GM19397 (cell line): ENCODE measurements around the gene KRCC1.
"Not testable (repeated sequence)": the region's sequence is repeated elsewhere in the genome, so short reads cannot be mapped to it uniquely, and the experiment has no call there.

Experiments
- ATAC-seq: cut with Tn5 transposase; IDR thresholded peaks from one replicate; pipeline ENCODE4 v1.9.1; 2021; ENCODE audit warnings: mild to moderate bottlenecking, moderate library complexity; ENCODE audit not compliant: unreplicated experiment

KRCC1 gene

DNA sequence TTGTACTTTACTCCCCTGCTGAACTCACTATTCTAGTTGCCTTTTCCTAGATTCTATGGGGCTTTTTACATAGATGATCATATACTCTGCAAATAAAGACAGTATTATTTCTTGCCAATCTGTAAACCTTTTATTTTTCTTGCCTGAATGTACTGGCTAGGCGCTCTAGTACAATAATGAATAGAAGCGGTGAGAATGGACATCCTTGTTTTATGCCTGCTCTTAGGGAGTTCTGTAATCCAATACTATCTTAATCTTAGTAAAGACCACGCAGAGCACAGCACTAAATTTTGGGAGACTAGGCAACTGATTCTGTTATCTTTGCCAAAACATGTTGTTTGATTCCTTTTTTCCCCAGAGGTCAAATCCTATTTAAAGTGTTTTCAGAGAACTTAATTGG, 7.0 kb downstream of the KRCC1 start:
- no peak for ATAC-seq

- not testable (repeated sequence) for ATAC-seq
Measured at GRCh38 chr2:88045561-88045960, 10.0 kb downstream of the KRCC1 start.

- ATAC-seq = no peak
Measured at GRCh38 chr2:88042476-88042875, 13.1 kb downstream of the KRCC1 start.

DNA sequence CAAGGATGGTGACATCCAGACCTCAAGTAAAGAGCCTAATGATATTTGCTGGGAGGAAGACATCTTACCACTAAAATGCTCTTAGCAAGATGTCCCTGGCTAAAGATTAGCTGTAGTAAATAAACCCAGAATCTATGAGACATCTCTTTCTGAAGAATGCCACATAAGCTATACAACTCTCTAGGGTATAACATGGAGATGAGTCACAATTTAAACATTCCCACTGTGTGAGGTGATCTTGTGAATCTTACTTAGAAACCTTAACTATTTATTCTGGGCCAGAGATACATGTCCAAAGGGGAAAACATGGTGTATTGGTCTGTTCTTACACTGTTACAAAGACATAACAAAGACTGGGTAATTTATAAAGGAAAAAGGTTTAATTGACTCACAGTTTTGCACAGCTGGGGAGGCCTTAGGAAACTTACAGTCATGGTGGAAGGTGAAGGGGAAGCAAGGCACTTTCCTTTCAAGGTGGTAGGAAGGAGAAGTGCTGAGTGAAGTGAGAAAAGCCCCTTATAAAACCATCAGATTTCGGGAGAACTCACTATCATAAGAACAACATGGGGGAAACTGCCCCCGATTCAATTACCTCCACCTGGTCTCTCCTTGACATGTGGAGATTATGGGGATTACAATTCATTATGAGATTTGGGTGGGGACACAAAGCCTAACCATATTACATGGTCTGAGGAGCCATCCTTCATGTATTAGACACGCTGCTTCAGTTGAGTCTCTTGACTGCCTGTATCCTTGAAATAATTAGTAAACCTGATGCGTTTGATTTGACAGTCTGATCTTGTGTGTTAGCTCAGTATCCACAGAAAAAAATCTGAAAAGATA, 17.1 kb downstream of the KRCC1 start:
- no peak for ATAC-seq

DNA sequence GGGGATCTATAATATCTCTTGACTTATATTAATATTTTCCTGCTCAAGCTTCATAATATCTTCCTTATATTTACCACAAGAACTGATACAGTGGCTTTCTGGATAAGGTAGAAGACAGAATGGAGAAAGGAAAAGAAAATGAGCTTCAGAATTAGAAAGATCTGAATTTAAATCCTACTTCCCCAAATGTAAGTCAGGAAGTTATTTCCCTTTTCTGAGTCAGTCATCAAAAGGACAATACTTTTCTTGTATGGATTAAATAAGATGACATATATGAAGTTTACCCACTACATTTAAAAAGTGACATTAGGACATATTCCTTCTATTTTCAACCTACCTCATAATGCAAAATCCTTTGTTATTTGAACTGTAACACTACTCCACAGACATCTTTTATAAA, 19.0 kb downstream of the KRCC1 start:
- no peak for ATAC-seq

- no peak for ATAC-seq
Measured at GRCh38 chr2:88036182-88036581, 19.4 kb downstream of the KRCC1 start.

GRCh38 chr2:88032070-88032702, 23.4 kb downstream of the KRCC1 start:
- ATAC-seq = no peak

- no peak for ATAC-seq
Measured at GRCh38 chr2:88028931-88029330, 26.7 kb downstream of the KRCC1 start.

- no peak for ATAC-seq
Measured at GRCh38 chr2:88027697-88028389, 27.7 kb downstream of the KRCC1 start.

DNA sequence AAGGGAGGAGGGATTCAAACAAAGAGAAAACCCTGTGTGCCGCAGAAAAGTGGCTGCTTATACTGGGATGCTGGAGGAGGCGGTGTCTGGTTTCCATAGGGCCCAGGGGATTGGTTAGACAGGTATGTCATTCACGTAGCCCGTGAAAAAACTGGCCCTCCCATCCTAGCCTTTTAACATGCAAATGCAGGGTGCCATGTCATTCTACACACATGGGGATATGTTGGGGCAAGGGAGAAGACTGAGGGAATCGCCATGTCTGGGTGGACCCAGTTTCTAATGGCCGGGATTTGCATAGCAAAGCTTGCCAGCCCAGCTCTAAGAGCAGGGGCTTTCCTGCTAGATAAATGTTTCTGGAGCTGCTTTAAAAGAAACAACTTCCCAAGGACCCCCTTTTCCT, 31.1 kb downstream of the KRCC1 start:
- no peak for ATAC-seq

GRCh38 chr2:88022669-88022921, 33.0 kb downstream of the KRCC1 start:
- no peak for ATAC-seq

DNA sequence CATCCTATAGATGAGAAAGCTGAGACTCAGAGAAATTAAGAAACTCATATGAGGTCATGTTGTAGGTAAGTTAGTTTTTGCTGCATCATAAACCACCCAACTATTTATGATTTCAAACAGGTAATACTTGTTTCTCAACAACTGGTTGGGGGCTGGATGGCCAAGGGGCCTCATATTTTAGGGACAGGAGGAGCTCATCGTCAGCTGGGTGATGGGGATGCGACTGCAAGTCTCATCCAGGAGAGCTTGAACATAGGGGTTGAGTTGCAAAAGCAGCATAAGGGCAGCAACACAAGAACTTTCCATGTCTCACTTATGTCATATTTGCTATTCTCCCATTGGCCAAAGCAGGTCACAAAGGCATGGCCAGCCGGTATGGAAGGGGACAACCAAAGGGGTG, 35.6 kb downstream of the KRCC1 start:
- ATAC-seq = no peak

GRCh38 chr2:88018909-88019308, 36.7 kb downstream of the KRCC1 start:
- no peak for ATAC-seq

- not testable (repeated sequence) for ATAC-seq
Measured at GRCh38 chr2:88018077-88018805, 37.3 kb downstream of the KRCC1 start.

GRCh38 chr2:88017780-88018038, 37.9 kb downstream of the KRCC1 start:
- ATAC-seq = not testable (repeated sequence)

DNA sequence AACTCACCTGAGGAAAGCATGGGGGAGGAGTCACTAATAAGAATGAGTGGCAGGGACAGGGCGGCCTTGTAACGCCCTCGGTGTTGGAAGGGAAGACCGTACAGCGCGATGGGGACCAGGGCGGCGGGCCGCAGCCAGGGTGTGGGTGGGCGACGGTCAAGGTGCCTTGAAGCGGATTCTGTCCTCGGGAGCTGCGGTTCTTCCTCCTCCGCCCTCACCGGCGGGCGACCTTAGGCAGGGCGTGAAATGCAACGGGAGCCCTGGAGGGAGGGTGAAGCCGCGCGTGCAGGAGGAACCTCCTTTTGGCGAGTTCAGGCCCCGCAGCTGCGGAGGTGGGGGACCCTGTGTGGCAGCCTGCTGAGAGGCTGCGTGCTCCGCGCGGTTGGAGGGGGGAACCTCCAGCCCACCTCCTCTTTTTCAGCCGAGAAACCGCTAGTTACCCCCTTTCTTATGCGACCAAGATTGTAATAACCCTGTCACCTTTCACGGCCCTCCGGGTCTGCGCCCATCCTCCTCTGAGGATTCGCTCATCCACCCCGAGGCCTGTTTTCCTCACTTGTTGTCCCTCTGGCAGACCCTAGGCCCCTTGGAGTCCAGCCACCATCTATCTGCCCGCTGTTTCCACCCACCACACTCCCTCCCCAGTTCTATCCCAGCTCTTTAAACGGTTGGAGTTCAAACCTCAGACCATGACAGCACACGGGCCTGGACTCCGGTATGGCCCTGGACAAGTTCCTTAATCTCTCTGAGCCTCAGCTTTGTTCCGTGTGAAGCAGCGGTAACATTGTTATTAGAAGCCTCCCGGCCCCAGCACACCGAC, 38.4 kb downstream of the KRCC1 start:
- peak; percentile 65 for ATAC-seq

DNA sequence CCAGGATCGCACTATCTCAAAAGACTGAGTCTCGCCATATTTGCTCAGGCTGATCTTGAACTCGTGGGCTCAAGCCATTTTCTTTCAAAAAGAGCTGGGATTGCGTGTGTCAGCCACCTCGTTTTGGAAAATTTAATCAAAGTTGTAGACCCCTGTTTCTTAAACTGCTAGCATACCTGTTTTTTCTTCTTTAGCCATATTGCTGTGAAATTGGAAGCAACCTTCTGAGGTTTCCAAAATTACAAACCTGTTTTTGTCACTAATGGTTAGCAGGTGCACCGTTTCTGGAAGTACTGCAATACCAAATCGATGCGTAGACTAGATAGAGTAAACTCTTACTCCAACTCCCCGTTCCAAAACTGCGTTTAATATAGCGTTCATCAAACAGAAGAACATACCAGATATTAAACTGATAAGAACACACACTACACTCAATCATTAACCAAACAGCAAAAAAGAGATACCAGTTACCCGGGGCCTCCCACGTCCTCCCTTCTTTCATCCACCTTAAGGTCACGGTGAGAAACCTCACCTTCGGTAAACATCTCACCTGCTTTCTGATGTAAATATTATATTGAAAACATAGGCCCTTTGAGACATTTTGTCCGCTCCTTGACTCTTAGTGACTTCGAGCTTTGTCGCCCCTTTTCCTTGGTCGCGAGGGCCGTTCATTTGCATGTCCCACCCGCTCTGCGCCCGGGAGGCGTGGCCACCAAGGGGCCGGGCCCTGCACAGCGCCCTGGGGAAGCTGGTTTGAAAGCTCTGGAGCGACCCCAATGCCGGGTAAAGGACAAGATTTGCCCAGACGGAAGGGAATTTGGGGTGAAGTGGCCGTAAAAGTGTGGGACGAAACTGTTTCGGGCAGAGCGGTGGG, 39.3 kb downstream of the KRCC1 start, which contains the start of gene RNU2-63P:
Gene RNU2-63P (minus strand): TSS at position 462 of the 874 bp plus-strand sequence.
- peak; percentile 87 for ATAC-seq

DNA sequence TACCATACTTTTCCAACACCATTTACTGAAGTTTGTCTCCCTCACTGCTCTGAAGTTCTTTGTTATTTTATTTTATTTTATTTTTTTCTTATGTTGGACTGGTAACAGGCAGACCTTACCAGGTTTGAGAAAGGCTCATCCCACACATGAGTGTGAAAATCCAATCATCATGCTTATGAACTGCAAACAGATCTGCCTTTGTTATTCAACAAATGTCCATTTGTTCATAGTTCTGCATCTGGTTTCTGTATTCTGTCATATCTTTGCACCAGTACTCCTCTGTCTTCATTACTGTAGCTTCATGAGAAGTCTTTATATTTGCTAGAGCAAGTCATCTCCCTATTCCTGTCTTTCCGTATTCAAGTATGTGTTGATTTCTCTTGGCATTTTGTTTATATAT, 44.6 kb downstream of the KRCC1 start:
- no peak for ATAC-seq

DNA sequence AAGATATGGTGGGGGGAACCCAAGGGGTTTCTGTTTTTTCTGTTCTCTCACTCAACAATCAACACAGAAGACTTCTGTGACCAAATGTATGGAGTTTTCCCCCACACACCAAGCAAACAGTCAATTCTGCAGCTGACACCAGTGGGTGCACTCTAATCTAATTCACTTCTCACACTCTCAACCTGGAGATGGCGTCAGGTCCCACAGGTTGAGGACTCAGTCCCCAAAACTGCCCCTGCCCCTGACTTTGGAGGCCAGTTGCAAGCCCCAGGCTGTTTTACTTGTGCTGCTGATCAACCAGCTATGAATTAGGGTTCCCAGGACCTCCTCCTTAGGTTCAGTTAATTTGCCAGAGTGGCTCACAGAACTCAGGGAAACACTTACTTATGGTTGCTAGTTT, 45.4 kb downstream of the KRCC1 start:
- ATAC-seq = no peak

DNA sequence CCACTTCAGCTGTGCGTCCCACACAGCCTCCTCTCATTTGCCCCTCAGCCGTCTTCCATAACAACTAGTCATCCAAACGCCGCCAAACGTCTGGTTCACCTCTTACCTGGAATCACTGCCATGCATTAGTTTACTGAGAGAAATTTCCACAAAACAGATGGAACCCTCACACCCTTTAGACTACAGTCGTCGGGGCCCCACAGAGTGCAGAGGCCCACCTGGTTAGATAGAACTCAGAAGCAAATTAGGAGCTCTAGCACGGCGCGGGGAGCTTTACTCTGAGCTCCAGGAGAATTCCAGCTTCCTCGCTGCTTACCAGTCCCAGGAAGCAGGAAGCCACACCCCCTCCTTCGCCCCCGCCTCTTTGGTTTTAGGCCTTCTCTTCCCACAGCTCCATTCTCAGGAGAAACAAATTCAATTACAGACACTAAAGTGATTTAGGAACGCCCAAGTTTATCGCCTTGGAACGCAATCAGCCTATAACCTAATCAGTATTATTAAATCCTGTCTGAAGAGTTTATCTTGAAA, 48.6 kb downstream of the KRCC1 start:
- ATAC-seq = no peak
